ENCODE data around the gene BMPER.
A peak's percentile ranks its signal among the peaks of the same experiment; 100 is the strongest.

BMPER gene

GRCh38 chr7:34064519-34065158 lies 159.3 kb downstream of the BMPER start:
- H3K27ac Mint-ChIP-seq = no peak overlapping the region
- H3K4me3 Mint-ChIP-seq = no peak overlapping the region
- H3K9me3 Mint-ChIP-seq = no peaks in the 10 kb centered on the region
- H3K4me1 Mint-ChIP-seq = no peaks in the 10 kb centered on the region
- DNase-seq = no peak
- H3K27me3 Mint-ChIP-seq = no peaks in the 10 kb centered on the region
- no peak for ATAC-seq

- Mint-ChIP-seq H3K27me3 (no peaks in the 10 kb centered on the region), H3K4me3 (no peak overlapping the region), H3K4me1 (no peaks in the 10 kb centered on the region), H3K9me3 (no peaks in the 10 kb centered on the region), H3K27ac (no peak overlapping the region)
- ATAC-seq (no peak), DNase-seq (no peak)
These were observed 161.1 kb downstream of the BMPER start for GRCh38 chr7:34066411-34066810.

GRCh38 chr7:34067005-34067778 lies 161.9 kb downstream of the BMPER start:
- Mint-ChIP-seq H3K27ac (no peak overlapping the region), H3K4me1 (no peaks in the 10 kb centered on the region), H3K27me3 (no peaks in the 10 kb centered on the region), H3K9me3 (no peaks in the 10 kb centered on the region), H3K4me3 (no peak overlapping the region)
- ATAC-seq (no peak), DNase-seq (no peak)

GRCh38 chr7:34069676-34070075 lies 164.3 kb downstream of the BMPER start:
- H3K4me1 Mint-ChIP-seq = no peaks in the 10 kb centered on the region
- ATAC-seq = peak; percentile 35
- H3K4me3 Mint-ChIP-seq = no peak overlapping the region

GRCh38 chr7:34070511-34071323 lies 165.4 kb downstream of the BMPER start:
- DNase-seq = no peak

More at GRCh38 chr7:34069676-34070075, 164.3 kb downstream of the BMPER start:
- Mint-ChIP-seq H3K27ac (no peak overlapping the region), H3K9me3 (peaks cover 0 to 7% of the 10 kb centered on the region in 2 donors), H3K27me3 (peaks cover 8% of the 10 kb centered on the region)
- no peak for DNase-seq

GRCh38 chr7:34073676-34074075 lies 168.3 kb downstream of the BMPER start:
- no peaks in the 10 kb centered on the region for H3K4me1 Mint-ChIP-seq
- peaks cover 0 to 7% of the 10 kb centered on the region in 2 donors for H3K9me3 Mint-ChIP-seq
- H3K27me3 Mint-ChIP-seq = peaks cover 8% of the 10 kb centered on the region
- ATAC-seq (no peak), DNase-seq (no peak)
- no peak overlapping the region for H3K27ac Mint-ChIP-seq
- H3K4me3 Mint-ChIP-seq = no peak overlapping the region

More at GRCh38 chr7:34070511-34071323, 165.4 kb downstream of the BMPER start:
- no peak overlapping the region for H3K27ac Mint-ChIP-seq
- H3K27me3 Mint-ChIP-seq = peaks cover 8% of the 10 kb centered on the region
- peaks cover 0 to 7% of the 10 kb centered on the region in 2 donors for H3K9me3 Mint-ChIP-seq
- no peak for ATAC-seq
- H3K4me1 Mint-ChIP-seq = no peaks in the 10 kb centered on the region
- H3K4me3 Mint-ChIP-seq = no peak overlapping the region

- Mint-ChIP-seq H3K4me3 (no peak overlapping the region), H3K4me1 (no peaks in the 10 kb centered on the region), H3K27me3 (peaks cover 8% of the 10 kb centered on the region), H3K9me3 (peaks cover 0 to 7% of the 10 kb centered on the region in 2 donors), H3K27ac (no peak overlapping the region)
- DNase-seq = no peak
- no peak for ATAC-seq
These were observed 169.1 kb downstream of the BMPER start for GRCh38 chr7:34074421-34074820.

- Mint-ChIP-seq H3K27ac (no peak overlapping the region), H3K27me3 (peaks cover 8% of the 10 kb centered on the region), H3K9me3 (peaks cover 0 to 7% of the 10 kb centered on the region in 2 donors), H3K4me1 (no peaks in the 10 kb centered on the region), H3K4me3 (no peak overlapping the region)
- ATAC-seq = no peak
- no peak for DNase-seq
These were observed 170.4 kb downstream of the BMPER start for GRCh38 chr7:34075523-34076370.

GRCh38 chr7:34077168-34077567 lies 171.8 kb downstream of the BMPER start:
- Mint-ChIP-seq H3K4me1 (no peaks in the 10 kb centered on the region), H3K27me3 (peaks cover 8% of the 10 kb centered on the region), H3K9me3 (peaks cover 0 to 7% of the 10 kb centered on the region in 2 donors), H3K4me3 (no peak overlapping the region), H3K27ac (no peak overlapping the region)
- no peak for ATAC-seq
- DNase-seq = no peak

GRCh38 chr7:34078864-34079263 lies 173.5 kb downstream of the BMPER start:
- DNase-seq (no peak), ATAC-seq (no peak)
- Mint-ChIP-seq H3K27me3 (peaks cover 3% of the 10 kb centered on the region), H3K9me3 (peaks cover 0 to 2% of the 10 kb centered on the region in 2 donors), H3K4me1 (no peaks in the 10 kb centered on the region), H3K4me3 (no peak overlapping the region), H3K27ac (no peak overlapping the region)

GRCh38 chr7:34080513-34080912 lies 175.2 kb downstream of the BMPER start:
- Mint-ChIP-seq H3K27ac (no peak overlapping the region), H3K27me3 (no peaks in the 10 kb centered on the region), H3K4me1 (no peaks in the 10 kb centered on the region), H3K4me3 (no peak overlapping the region), H3K9me3 (no peaks in the 10 kb centered on the region)
- ATAC-seq (no peak), DNase-seq (no peak)

- no peak for ATAC-seq
- H3K4me3 Mint-ChIP-seq = no peak overlapping the region
- no peak overlapping the region for H3K27ac Mint-ChIP-seq
- DNase-seq = no peak
- H3K27me3 Mint-ChIP-seq = no peaks in the 10 kb centered on the region
- H3K9me3 Mint-ChIP-seq = no peaks in the 10 kb centered on the region
- H3K4me1 Mint-ChIP-seq = no peaks in the 10 kb centered on the region
These were observed 176.6 kb downstream of the BMPER start for GRCh38 chr7:34081935-34082334.

- ATAC-seq = no peak
- Mint-ChIP-seq H3K27ac (no peak overlapping the region), H3K4me1 (no peaks in the 10 kb centered on the region), H3K9me3 (no peaks in the 10 kb centered on the region), H3K27me3 (no peaks in the 10 kb centered on the region), H3K4me3 (no peak overlapping the region)
- DNase-seq = no peak
These were observed 178.1 kb downstream of the BMPER start for GRCh38 chr7:34083440-34083839.

GRCh38 chr7:34084651-34085050 lies 179.3 kb downstream of the BMPER start:
- Mint-ChIP-seq H3K4me1 (no peaks in the 10 kb centered on the region), H3K27me3 (no peaks in the 10 kb centered on the region), H3K9me3 (no peaks in the 10 kb centered on the region), H3K27ac (no peak overlapping the region), H3K4me3 (no peak overlapping the region)
- ATAC-seq (no peak), DNase-seq (no peak)

- no peak for DNase-seq
- no peaks in the 10 kb centered on the region for H3K9me3 Mint-ChIP-seq
- no peak overlapping the region for H3K27ac Mint-ChIP-seq
- no peak for ATAC-seq
- no peak overlapping the region for H3K4me3 Mint-ChIP-seq
- H3K4me1 Mint-ChIP-seq = no peaks in the 10 kb centered on the region
- peaks cover 12% of the 10 kb centered on the region for H3K27me3 Mint-ChIP-seq
These were observed 180.7 kb downstream of the BMPER start for GRCh38 chr7:34086064-34086463.

Measured in stimulated activated naive CD8-positive, alpha-beta T cell treated with anti-CD3 and anti-CD28 coated beads, Interleukin-15, amount 100 ng/mL, for 72 hours (primary cell).